K562 (cell line): ENCODE measurements around the gene FMNL1. TPM values are rescaled to one million over a fixed set of nuclear protein-coding genes. Genes with fewer than 3 reads are reported as not detected.

Source experiments
- CEBPB ChIP-seq: fragments of 450-650 bp; IDR thresholded peaks from 2 replicates; pipeline ENCODE4 v1.6.1; 2016; ENCODE audit warnings: missing genetic modification characterization, missing compliant biosample characterization
- CHD1 ChIP-seq: fragments of 200-600 bp; sonication (generic); IDR thresholded peaks from one replicate; pipeline ENCODE4 v1.6.1; 2012; ENCODE audit warnings: mild to moderate bottlenecking, moderate library complexity, low read length, inconsistent platforms
- CUX1 ChIP-seq: fragments of 200-800 bp; sonication (Bioruptor generic); IDR thresholded peaks from 2 replicates; pipeline ENCODE4 v1.6.1; 2016; ENCODE audit warnings: missing genetic modification characterization, missing compliant biosample characterization
- GTF2E2 ChIP-seq: fragments of 200-800 bp; sonication (Bioruptor generic); IDR thresholded peaks from 2 replicates; pipeline ENCODE4 v1.6.1; 2016; ENCODE audit warnings: missing genetic modification characterization, missing compliant biosample characterization
- HDAC3 ChIP-seq: fragments of 450-650 bp; IDR thresholded peaks from 2 replicates; pipeline ENCODE4 v1.6.1; 2018; ENCODE audit warnings: borderline replicate concordance, mild to moderate bottlenecking, moderate library complexity; ENCODE audit not compliant: partially characterized antibody
- HNRNPUL1 ChIP-seq: fragments of 200-400 bp; formaldehyde crosslinking; IDR thresholded peaks from 2 replicates; pipeline ENCODE4 v1.6.1; 2017; ENCODE audit warnings: low read length
- KLF10 ChIP-seq: fragments of 250-450 bp; sonication (Bioruptor Pico); IDR thresholded peaks from 2 replicates; pipeline ENCODE4 v1.6.1; 2021; ENCODE audit warnings: matching md5 sums
- KLF6 ChIP-seq: fragments of 250-450 bp; sonication (Bioruptor Pico); IDR thresholded peaks from 2 replicates; pipeline ENCODE4 v1.4.0; 2020; ENCODE audit warnings: mild to moderate bottlenecking, moderate library complexity, borderline replicate concordance
- MCM3 ChIP-seq: fragments of 450-650 bp; IDR thresholded peaks from 2 replicates; pipeline ENCODE4 v1.6.1; 2016
- MYBL2 ChIP-seq, 2 experiments: fragments of 450-650 bp in 1 of 2; sonication (generic) in 1 of 2; formaldehyde crosslinking in 1 of 2; IDR thresholded peaks; 2 replicates each; pipeline versions ENCODE4 v1.6.1 to v1.8.1; 2017 to 2022; ENCODE audit warnings: borderline replicate concordance in 1 of 2, inconsistent platforms in 1 of 2, low read depth in 1 of 2, mild to moderate bottlenecking in 1 of 2, missing genetic modification reagents in 1 of 2, moderate library complexity in 1 of 2
- SMARCA4 ChIP-seq: fragments of 450-650 bp; IDR thresholded peaks from 2 replicates; pipeline ENCODE4 v1.6.1; 2016
- ZNF143 ChIP-seq: sonication (generic); formaldehyde crosslinking; IDR thresholded peaks from 2 replicates; pipeline ENCODE4 v1.9.0; 2022; ENCODE audit warnings: mild to moderate bottlenecking, missing genetic modification reagents
- ZNF3 ChIP-seq: fragments of 250-450 bp; sonication (Bioruptor Pico); IDR thresholded peaks from 2 replicates; pipeline ENCODE4 v1.5.0; 2021; ENCODE audit warnings: mild to moderate bottlenecking, moderate library complexity
- ZNF445 ChIP-seq: fragments of 250-450 bp; sonication (Bioruptor Pico); IDR thresholded peaks from 2 replicates; pipeline ENCODE4 v1.4.0; 2020; ENCODE audit warnings: low read depth, mild to moderate bottlenecking, moderate library complexity
- ZNF584 ChIP-seq: fragments of 200-800 bp; sonication (Bioruptor generic); IDR thresholded peaks from 2 replicates; pipeline ENCODE4 v1.6.1; 2016; ENCODE audit warnings: low read depth, mild to moderate bottlenecking, missing genetic modification characterization, missing compliant biosample characterization
- polyA plus RNA-seq, 8 experiments: library from polyadenylated mRNA; depleted of rRNA in 4 of 8; stranded (reverse) in 5 of 8; unstranded in 3 of 8; fragments of >200 nt; fragmentation: Nextera tagmentation in 2 of 8; fragmentation: Illumina TruSeq in 1 of 8; extraction: Ambion mirVana in 2 of 8; extraction: Trizol in 1 of 8; gene quantifications; 2 replicates each; pipeline versions ENCODE4 v1.2.1 to v1.2.3, GENCODE V29; 2011 to 2014; ENCODE audit warnings: inconsistent platforms in 1 of 8, missing spikeins in 1 of 8
- total RNA-seq, 7 experiments: library from RNA; depleted of rRNA in 6 of 7; stranded (reverse); fragments of >200 nt in 6 of 7; fragmentation: Illumina TruSeq in 2 of 7; extraction: Trizol in 2 of 7; gene quantifications; 2 replicates each; pipeline versions ENCODE4 v1.2.1 to v1.2.3, GENCODE V29; 2011 to 2021; ENCODE audit warnings: low replicate concordance in 1 of 7
- TF ChIP-seq, protein P1 (sequence below): sonication (generic); formaldehyde crosslinking; IDR thresholded peaks from 2 replicates; pipeline ENCODE4 v1.8.1; 2023; ENCODE audit warnings: mild to moderate bottlenecking, missing genetic modification reagents
- TF ChIP-seq, protein P2 (sequence below): fragments of 150-350 bp; conservative IDR thresholded peaks from 2 replicates; pipeline ENCODE4 v1.6.1; 2014; ENCODE audit warnings: low read length
- TF ChIP-seq, protein P3 (sequence below): conservative IDR thresholded peaks from 2 replicates; pipeline ENCODE4 v1.6.1; 2011; ENCODE audit warnings: low read depth, mild to moderate bottlenecking, low read length; ENCODE audit not compliant: control insufficient read depth

Gene FMNL1
- total and polyA plus RNA-seq, 9 of the 15 experiments (the other 6 are each of a cell fraction or from before 2014, with no cell fraction given), result 0.70 to 36.6 (median 7.7) TPM

DNA sequence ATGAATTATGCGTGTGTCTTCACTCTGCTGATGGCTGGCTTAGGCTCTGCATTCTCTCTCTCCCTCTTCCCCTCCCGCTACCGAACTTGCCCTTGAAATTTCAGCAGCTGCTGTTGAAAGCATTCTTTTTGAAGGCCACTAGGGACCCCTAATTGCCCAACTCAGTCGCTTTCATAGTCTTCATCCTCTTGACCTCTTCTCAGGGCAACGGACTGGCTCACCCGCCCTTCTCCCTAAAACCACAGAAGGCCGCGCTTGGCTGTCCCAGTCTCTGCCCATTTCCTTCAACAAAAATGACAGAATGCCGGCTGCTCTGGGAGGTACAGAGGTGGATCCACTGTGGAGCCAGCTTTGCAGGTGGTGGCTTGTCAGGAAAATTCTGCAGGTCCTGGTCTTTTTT lies 21.0 kb upstream of the FMNL1 start (continued):
- TF ChIP-seq, protein P1, sequence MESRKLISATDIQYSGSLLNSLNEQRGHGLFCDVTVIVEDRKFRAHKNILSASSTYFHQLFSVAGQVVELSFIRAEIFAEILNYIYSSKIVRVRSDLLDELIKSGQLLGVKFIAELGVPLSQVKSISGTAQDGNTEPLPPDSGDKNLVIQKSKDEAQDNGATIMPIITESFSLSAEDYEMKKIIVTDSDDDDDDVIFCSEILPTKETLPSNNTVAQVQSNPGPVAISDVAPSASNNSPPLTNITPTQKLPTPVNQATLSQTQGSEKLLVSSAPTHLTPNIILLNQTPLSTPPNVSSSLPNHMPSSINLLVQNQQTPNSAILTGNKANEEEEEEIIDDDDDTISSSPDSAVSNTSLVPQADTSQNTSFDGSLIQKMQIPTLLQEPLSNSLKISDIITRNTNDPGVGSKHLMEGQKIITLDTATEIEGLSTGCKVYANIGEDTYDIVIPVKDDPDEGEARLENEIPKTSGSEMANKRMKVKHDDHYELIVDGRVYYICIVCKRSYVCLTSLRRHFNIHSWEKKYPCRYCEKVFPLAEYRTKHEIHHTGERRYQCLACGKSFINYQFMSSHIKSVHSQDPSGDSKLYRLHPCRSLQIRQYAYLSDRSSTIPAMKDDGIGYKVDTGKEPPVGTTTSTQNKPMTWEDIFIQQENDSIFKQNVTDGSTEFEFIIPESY, result peak; percentile 86
- TF ChIP-seq GTF2E2 (tag), result no peak
- TF ChIP-seq SMARCA4, result no peak
- no peak for TF ChIP-seq CHD1
- TF ChIP-seq ZNF3 (CRISPR knock-in tag), result no peak
- no peak for TF ChIP-seq HNRNPUL1
- TF ChIP-seq ZNF143 (CRISPR knock-in tag), result no peak
- TF ChIP-seq KLF10 (CRISPR knock-in tag), result no peak
- TF ChIP-seq CUX1, result no peak
- no peak for TF ChIP-seq ZNF445
- TF ChIP-seq, protein P2, sequence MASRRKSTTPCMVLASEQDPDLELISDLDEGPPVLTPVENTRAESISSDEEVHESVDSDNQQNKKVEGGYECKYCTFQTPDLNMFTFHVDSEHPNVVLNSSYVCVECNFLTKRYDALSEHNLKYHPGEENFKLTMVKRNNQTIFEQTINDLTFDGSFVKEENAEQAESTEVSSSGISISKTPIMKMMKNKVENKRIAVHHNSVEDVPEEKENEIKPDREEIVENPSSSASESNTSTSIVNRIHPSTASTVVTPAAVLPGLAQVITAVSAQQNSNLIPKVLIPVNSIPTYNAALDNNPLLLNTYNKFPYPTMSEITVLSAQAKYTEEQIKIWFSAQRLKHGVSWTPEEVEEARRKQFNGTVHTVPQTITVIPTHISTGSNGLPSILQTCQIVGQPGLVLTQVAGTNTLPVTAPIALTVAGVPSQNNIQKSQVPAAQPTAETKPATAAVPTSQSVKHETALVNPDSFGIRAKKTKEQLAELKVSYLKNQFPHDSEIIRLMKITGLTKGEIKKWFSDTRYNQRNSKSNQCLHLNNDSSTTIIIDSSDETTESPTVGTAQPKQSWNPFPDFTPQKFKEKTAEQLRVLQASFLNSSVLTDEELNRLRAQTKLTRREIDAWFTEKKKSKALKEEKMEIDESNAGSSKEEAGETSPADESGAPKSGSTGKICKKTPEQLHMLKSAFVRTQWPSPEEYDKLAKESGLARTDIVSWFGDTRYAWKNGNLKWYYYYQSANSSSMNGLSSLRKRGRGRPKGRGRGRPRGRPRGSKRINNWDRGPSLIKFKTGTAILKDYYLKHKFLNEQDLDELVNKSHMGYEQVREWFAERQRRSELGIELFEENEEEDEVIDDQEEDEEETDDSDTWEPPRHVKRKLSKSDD, result no peak
- 0 out of 2 replicates have a peak, but pooled peaks have one; percentile 8 for TF ChIP-seq CEBPB (tag)
- no peak for TF ChIP-seq ZNF584 (CRISPR knock-in tag)
- no peak for TF ChIP-seq MCM3
- TF ChIP-seq MYBL2 (IDR thresholded peaks at IDR 0.05; ENCODE audit: low read depth), result no peak
- TF ChIP-seq MYBL2 (CRISPR knock-in tag; IDR thresholded peaks at IDR 0.05; ENCODE audit: borderline replicate concordance), result no peak
- TF ChIP-seq HDAC3, result no peak
- no peak for TF ChIP-seq KLF6 (CRISPR knock-in tag)
- TF ChIP-seq, protein P3, sequence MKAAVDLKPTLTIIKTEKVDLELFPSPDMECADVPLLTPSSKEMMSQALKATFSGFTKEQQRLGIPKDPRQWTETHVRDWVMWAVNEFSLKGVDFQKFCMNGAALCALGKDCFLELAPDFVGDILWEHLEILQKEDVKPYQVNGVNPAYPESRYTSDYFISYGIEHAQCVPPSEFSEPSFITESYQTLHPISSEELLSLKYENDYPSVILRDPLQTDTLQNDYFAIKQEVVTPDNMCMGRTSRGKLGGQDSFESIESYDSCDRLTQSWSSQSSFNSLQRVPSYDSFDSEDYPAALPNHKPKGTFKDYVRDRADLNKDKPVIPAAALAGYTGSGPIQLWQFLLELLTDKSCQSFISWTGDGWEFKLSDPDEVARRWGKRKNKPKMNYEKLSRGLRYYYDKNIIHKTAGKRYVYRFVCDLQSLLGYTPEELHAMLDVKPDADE, result no peak
